Neural cell (in vitro differentiated cells): ENCODE results near the gene HDGFL2. TPM values are rescaled to one million over a fixed set of nuclear protein-coding genes. Genes with fewer than 3 reads are reported as not detected.

Experiments used
- H2AFZ ChIP-seq: fragments of 200-600, 300-800 bp; sonication (generic), shearing (Covaris generic); 2 replicates; pipeline ENCODE4 v1.6.0; 2014; ENCODE audit warnings: low read depth, mild to moderate bottlenecking, antibody characterized with exemption, low read length, moderate library complexity
- H3F3A ChIP-seq: fragments of 200-600 bp; shearing (Covaris generic); 2 replicates; pipeline ENCODE4 v1.6.1; 2016; ENCODE audit warnings: mild to moderate bottlenecking, moderate library complexity, mixed read lengths, antibody characterized with exemption, low read length; ENCODE audit not compliant: insufficient read depth, poor library complexity, severe bottlenecking
- H3K27ac ChIP-seq: fragments of 200-600, 300-800 bp; sonication (generic), shearing (Covaris generic); 2 replicates; pipeline ENCODE4 v1.5.1; 2014; ENCODE audit warnings: mild to moderate bottlenecking, low read length, moderate library complexity
- H3K27me3 ChIP-seq: fragments of 300-800, 200-600 bp; sonication (generic), shearing (Covaris generic); 2 replicates; pipeline ENCODE4 v1.6.0; 2014; ENCODE audit warnings: mild to moderate bottlenecking, low read depth, low read length, moderate library complexity; ENCODE audit not compliant: insufficient read depth
- H3K36me3 ChIP-seq: fragments of 300-800, 200-600 bp; sonication (generic), shearing (Covaris generic); 2 replicates; pipeline ENCODE4 v1.5.1; 2014; ENCODE audit warnings: mild to moderate bottlenecking, antibody characterized with exemption, low read length, moderate library complexity; ENCODE audit not compliant: insufficient read depth
- H3K4me2 ChIP-seq: fragments of 300-800, 200-600 bp; sonication (generic), shearing (Covaris generic); 2 replicates; pipeline ENCODE4 v1.6.0; 2014; ENCODE audit warnings: mild to moderate bottlenecking, low read length
- H3K4me3 ChIP-seq: fragments of 300-800, 200-600 bp; sonication (generic), shearing (Covaris generic); 2 replicates; pipeline ENCODE4 v1.5.1; 2014; ENCODE audit warnings: mild to moderate bottlenecking, low read length, moderate library complexity
- H3K79me2 ChIP-seq: fragments of 200-600 bp; shearing (Covaris generic); replicated peaks from 2 replicates; pipeline ENCODE4 v1.6.0; 2014; ENCODE audit warnings: mild to moderate bottlenecking, low read length, moderate library complexity; ENCODE audit not compliant: insufficient read depth
- H3K9ac ChIP-seq: fragments of 300-800, 200-600 bp; sonication (generic), shearing (Covaris generic); 2 replicates; pipeline ENCODE4 v1.6.1; 2016; ENCODE audit warnings: mild to moderate bottlenecking, low read length, mixed read lengths
- H3K9me2 ChIP-seq: fragments of 200-600 bp; shearing (Covaris generic); 2 replicates; pipeline ENCODE4 v1.6.1; 2016; ENCODE audit warnings: mild to moderate bottlenecking, low read length, mixed read lengths; ENCODE audit not compliant: insufficient read depth
- H3K9me3 ChIP-seq: fragments of 200-600, 300-800 bp; sonication (generic), shearing (Covaris generic); 2 replicates; pipeline ENCODE4 v1.6.1; 2016; ENCODE audit warnings: mild to moderate bottlenecking, mixed run types, low read length, moderate library complexity, mixed read lengths
- H4K20me1 ChIP-seq: fragments of 200-600 bp; shearing (Covaris generic); 2 replicates; pipeline ENCODE4 v1.6.1; 2016; ENCODE audit warnings: mild to moderate bottlenecking, mixed run types; ENCODE audit not compliant: insufficient read depth
- CTCF ChIP-seq: fragments of 450-650 bp; IDR thresholded peaks from 2 replicates; pipeline ENCODE4 v1.5.1; 2014; ENCODE audit warnings: antibody characterized with exemption, mild to moderate bottlenecking, moderate library complexity; ENCODE audit not compliant: poor library complexity, severe bottlenecking
- EP300 ChIP-seq: fragments of 450-650 bp; conservative IDR thresholded peaks from 2 replicates; pipeline ENCODE4 v1.6.1; 2014; ENCODE audit warnings: antibody characterized with exemption, mild to moderate bottlenecking, moderate library complexity; ENCODE audit not compliant: poor library complexity, severe bottlenecking
- EZH2 ChIP-seq: fragments of 200-600, 300-800 bp; shearing (Covaris generic), sonication (generic); IDR thresholded peaks from 2 replicates; pipeline ENCODE4 v1.6.1; 2014; ENCODE audit warnings: antibody characterized with exemption, low read length, borderline replicate concordance, mild to moderate bottlenecking; ENCODE audit not compliant: insufficient read depth, poor library complexity, severe bottlenecking
- MXI1 ChIP-seq: fragments of 450-650 bp; conservative IDR thresholded peaks from 2 replicates; pipeline ENCODE4 v1.6.1; 2014; ENCODE audit warnings: antibody characterized with exemption, mild to moderate bottlenecking; ENCODE audit not compliant: poor library complexity, severe bottlenecking
- POLR2AphosphoS5 ChIP-seq: IDR thresholded peaks from 2 replicates; pipeline ENCODE4 v1.6.1; 2012
- RAD21 ChIP-seq: fragments of 450-650 bp; conservative IDR thresholded peaks from 2 replicates; pipeline ENCODE4 v1.6.1; 2014; ENCODE audit warnings: antibody characterized with exemption, mild to moderate bottlenecking, moderate library complexity
- REST ChIP-seq: IDR thresholded peaks from 2 replicates; pipeline ENCODE4 v1.6.1; 2012; ENCODE audit warnings: borderline replicate concordance
- SMC3 ChIP-seq: fragments of 450-650 bp; conservative IDR thresholded peaks from 2 replicates; pipeline ENCODE4 v1.6.1; 2014; ENCODE audit warnings: antibody characterized with exemption, mild to moderate bottlenecking, moderate library complexity; ENCODE audit not compliant: poor library complexity
- TAF1 ChIP-seq: IDR thresholded peaks from 2 replicates; pipeline ENCODE4 v1.6.1; 2012; ENCODE audit warnings: low read depth
- polyA plus RNA-seq: library from polyadenylated mRNA; depleted of rRNA; stranded (reverse); fragments of >200 nt; gene quantifications from 2 replicates; pipeline ENCODE4 v1.2.3, GENCODE V29; 2014

The HDGFL2 gene
- polyA plus RNA-seq, 1 donor from 2014 or later, result 79.7 TPM

GRCh38 chr19:4441994-4442818 lies 29.9 kb upstream of the HDGFL2 start:
- no peaks in the 10 kb centered on the region for H3K9me3 ChIP-seq
- no peaks in the 10 kb centered on the region for H3K79me2 ChIP-seq
- H3K27ac ChIP-seq, result no peak overlapping the region
- H2AFZ ChIP-seq, result no peak overlapping the region
- H3K36me3 ChIP-seq, result no peaks in the 10 kb centered on the region
- no peak overlapping the region for H3K9ac ChIP-seq
- no peaks in the 10 kb centered on the region for H4K20me1 ChIP-seq
- no peaks in the 10 kb centered on the region for H3K27me3 ChIP-seq
- TF ChIP-seq REST, result no peak
- no peak for TF ChIP-seq SMC3
- TF ChIP-seq EZH2, result no peak
- no peak for TF ChIP-seq POLR2AphosphoS5
- no peak for TF ChIP-seq TAF1
- TF ChIP-seq EP300, result no peak
- TF ChIP-seq MXI1, result no peak
- TF ChIP-seq RAD21, result no peak
- TF ChIP-seq CTCF, result no peak
- H3K4me3 ChIP-seq, result no peak overlapping the region
- no peaks in the 10 kb centered on the region for H3F3A ChIP-seq
- no peak overlapping the region for H3K4me2 ChIP-seq
- no peaks in the 10 kb centered on the region for H3K9me2 ChIP-seq

GRCh38 chr19:4442819-4443146 lies 29.3 kb upstream of the HDGFL2 start:
- Histone ChIP-seq H3K4me3 (no peak overlapping the region), H3K9me2 (no peaks in the 10 kb centered on the region), H3K79me2 (no peaks in the 10 kb centered on the region), H3K4me2 (no peak overlapping the region), H3F3A (no peaks in the 10 kb centered on the region), H3K27me3 (no peaks in the 10 kb centered on the region), H4K20me1 (no peaks in the 10 kb centered on the region), H3K27ac (no peak overlapping the region), H2AFZ (no peak overlapping the region), H3K9me3 (no peaks in the 10 kb centered on the region), H3K9ac (no peak overlapping the region), H3K36me3 (no peaks in the 10 kb centered on the region)
- TF ChIP-seq EZH2 (no peak), CTCF (no peak), REST (no peak)
